Measurements from ENCODE around the gene FAM81B. TPM values are rescaled to one million over a fixed set of nuclear protein-coding genes. Genes with fewer than 3 reads are reported as not detected.

Gene FAM81B
- polyA plus RNA-seq, 3 donors: not detected

DNA sequence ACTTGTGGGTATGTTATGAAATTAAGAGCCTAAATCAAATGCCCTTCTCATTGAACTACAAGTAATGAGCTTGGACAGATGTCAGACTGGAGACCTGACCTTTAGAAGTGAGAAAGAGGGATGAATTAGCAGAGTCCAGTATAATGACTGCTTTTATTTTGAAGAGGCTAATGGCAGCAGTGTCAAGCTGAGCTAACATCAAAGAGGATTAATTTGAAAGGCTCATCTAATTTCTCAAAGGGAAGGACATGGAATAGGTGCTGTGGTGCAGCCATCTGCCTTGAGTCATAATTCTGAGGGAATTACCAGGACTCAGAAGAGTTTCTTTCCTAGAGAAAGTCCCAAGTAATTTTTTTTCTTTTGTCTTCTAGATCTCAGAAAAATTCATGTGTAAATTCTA, 57.6 kb downstream of the FAM81B start:
- Histone ChIP-seq H4K20me1 (ENCODE audit: insufficient read depth, low read length) (no peaks in the 10 kb centered on the region), H3K36me3 (replicated peaks in 1 of 2; ENCODE audit: control insufficient read depth in 1 of 2, insufficient read depth in 2 of 2, low read length in 2 of 2) (no peaks in the 10 kb centered on the region), H2AFZ (ENCODE audit: insufficient read depth, low read depth, low read length, poor library complexity, severe bottlenecking) (no peak overlapping the region), H3K79me2 (ENCODE audit: insufficient read depth, low read length) (no peaks in the 10 kb centered on the region), H3K9me3 (replicated peaks in 1 of 2; ENCODE audit: control insufficient read depth in 1 of 2, insufficient read depth in 1 of 2, low read length in 2 of 2) (no peaks in the 10 kb centered on the region), H3K4me3 (replicated peaks in 1 of 3; ENCODE audit: low read depth in 2 of 3, low read length in 3 of 3) (no peak overlapping the region), H3K9ac (ENCODE audit: insufficient read depth, low read length, poor library complexity, severe bottlenecking) (no peak overlapping the region), H3K4me1 (ENCODE audit: control insufficient read depth in 1 of 2, insufficient read depth in 2 of 2, low read length in 2 of 2) (no peaks in the 10 kb centered on the region), H3K27me3 (ENCODE audit: control insufficient read depth in 2 of 2, insufficient read depth in 2 of 2, low read length in 2 of 2) (peaks cover 0 to 2% of the 10 kb centered on the region in 2 donors), H3K27ac (ENCODE audit: low read depth in 1 of 2, low read length in 2 of 2) (no peak overlapping the region), H3K4me2 (replicated peaks; ENCODE audit: extremely low read depth, low read length, poor library complexity, severe bottlenecking) (no peak overlapping the region)
- H3K9me3 Mint-ChIP-seq: peaks cover 0 to 2% (median 0%) of the 10 kb centered on the region in 7 donors
- no peak for DNase-seq
- TF ChIP-seq, protein P1, sequence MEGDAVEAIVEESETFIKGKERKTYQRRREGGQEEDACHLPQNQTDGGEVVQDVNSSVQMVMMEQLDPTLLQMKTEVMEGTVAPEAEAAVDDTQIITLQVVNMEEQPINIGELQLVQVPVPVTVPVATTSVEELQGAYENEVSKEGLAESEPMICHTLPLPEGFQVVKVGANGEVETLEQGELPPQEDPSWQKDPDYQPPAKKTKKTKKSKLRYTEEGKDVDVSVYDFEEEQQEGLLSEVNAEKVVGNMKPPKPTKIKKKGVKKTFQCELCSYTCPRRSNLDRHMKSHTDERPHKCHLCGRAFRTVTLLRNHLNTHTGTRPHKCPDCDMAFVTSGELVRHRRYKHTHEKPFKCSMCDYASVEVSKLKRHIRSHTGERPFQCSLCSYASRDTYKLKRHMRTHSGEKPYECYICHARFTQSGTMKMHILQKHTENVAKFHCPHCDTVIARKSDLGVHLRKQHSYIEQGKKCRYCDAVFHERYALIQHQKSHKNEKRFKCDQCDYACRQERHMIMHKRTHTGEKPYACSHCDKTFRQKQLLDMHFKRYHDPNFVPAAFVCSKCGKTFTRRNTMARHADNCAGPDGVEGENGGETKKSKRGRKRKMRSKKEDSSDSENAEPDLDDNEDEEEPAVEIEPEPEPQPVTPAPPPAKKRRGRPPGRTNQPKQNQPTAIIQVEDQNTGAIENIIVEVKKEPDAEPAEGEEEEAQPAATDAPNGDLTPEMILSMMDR (IDR thresholded peaks at IDR 0.05): no peak
- intact Hi-C loops (cut with micrococcal nuclease): no loop called here
- no peak overlapping the region for H3K27ac Mint-ChIP-seq
- H3K36me3 Mint-ChIP-seq: no peaks in the 10 kb centered on the region
- H3K4me3 Mint-ChIP-seq: no peak overlapping the region
- H3K4me1 Mint-ChIP-seq: no peaks in the 10 kb centered on the region
- H3K27me3 Mint-ChIP-seq (ENCODE audit: low read depth in 3 of 3): no peaks in the 10 kb centered on the region

DNA sequence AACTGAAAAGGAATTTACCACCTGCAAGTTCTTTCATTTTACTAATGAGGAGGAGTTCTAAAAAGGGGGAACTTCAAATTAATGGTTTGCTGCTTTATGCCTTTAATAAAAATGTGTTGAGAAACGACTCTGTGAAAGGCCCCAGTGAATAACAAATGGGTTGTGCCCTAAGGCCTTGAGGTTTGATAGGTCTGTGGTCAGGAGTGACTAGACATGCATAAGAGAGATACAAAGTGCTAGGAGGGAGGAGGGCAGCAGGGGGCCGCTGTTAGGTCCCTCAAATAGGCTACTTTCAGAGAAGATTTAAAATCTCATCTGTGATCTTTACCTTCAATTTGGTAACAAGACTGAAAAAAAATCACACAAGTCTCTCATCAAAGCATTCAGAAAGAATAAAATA, 58.3 kb downstream of the FAM81B start:
- no CpG with 5 or more reads among the region's 2 CpGs for WGBS (ENCODE audit: insufficient coverage)
- Mint-ChIP-seq H3K4me3 (no peak overlapping the region), H3K27me3 (ENCODE audit: low read depth in 3 of 3) (no peaks in the 10 kb centered on the region), H3K9me3 (peaks cover 0 to 2% (median 0%) of the 10 kb centered on the region in 7 donors), H3K4me1 (no peaks in the 10 kb centered on the region), H3K36me3 (no peaks in the 10 kb centered on the region), H3K27ac (no peak overlapping the region)
- TF ChIP-seq, protein P1 (IDR thresholded peaks at IDR 0.05): no peak
- Histone ChIP-seq H2AFZ (ENCODE audit: insufficient read depth, low read depth, low read length, poor library complexity, severe bottlenecking) (no peak overlapping the region), H4K20me1 (ENCODE audit: insufficient read depth, low read length) (no peaks in the 10 kb centered on the region), H3K9me3 (replicated peaks in 1 of 2; ENCODE audit: control insufficient read depth in 1 of 2, insufficient read depth in 1 of 2, low read length in 2 of 2) (no peaks in the 10 kb centered on the region), H3K79me2 (ENCODE audit: insufficient read depth, low read length) (no peaks in the 10 kb centered on the region), H3K4me2 (replicated peaks; ENCODE audit: extremely low read depth, low read length, poor library complexity, severe bottlenecking) (no peak overlapping the region), H3K9ac (ENCODE audit: insufficient read depth, low read length, poor library complexity, severe bottlenecking) (no peak overlapping the region), H3K4me3 (replicated peaks in 1 of 3; ENCODE audit: low read depth in 2 of 3, low read length in 3 of 3) (no peak overlapping the region), H3K36me3 (replicated peaks in 1 of 2; ENCODE audit: control insufficient read depth in 1 of 2, insufficient read depth in 2 of 2, low read length in 2 of 2) (no peaks in the 10 kb centered on the region), H3K4me1 (ENCODE audit: control insufficient read depth in 1 of 2, insufficient read depth in 2 of 2, low read length in 2 of 2) (no peaks in the 10 kb centered on the region), H3K27me3 (ENCODE audit: control insufficient read depth in 2 of 2, insufficient read depth in 2 of 2, low read length in 2 of 2) (peaks cover 0 to 2% of the 10 kb centered on the region in 2 donors), H3K27ac (ENCODE audit: low read depth in 1 of 2, low read length in 2 of 2) (no peak overlapping the region)
- intact Hi-C loops (cut with micrococcal nuclease): no loop called here
- DNase-seq: no peak

All from CD14-positive monocyte (primary cell).